ENCODE data around the gene OPA1.

OPA1 gene

DNA sequence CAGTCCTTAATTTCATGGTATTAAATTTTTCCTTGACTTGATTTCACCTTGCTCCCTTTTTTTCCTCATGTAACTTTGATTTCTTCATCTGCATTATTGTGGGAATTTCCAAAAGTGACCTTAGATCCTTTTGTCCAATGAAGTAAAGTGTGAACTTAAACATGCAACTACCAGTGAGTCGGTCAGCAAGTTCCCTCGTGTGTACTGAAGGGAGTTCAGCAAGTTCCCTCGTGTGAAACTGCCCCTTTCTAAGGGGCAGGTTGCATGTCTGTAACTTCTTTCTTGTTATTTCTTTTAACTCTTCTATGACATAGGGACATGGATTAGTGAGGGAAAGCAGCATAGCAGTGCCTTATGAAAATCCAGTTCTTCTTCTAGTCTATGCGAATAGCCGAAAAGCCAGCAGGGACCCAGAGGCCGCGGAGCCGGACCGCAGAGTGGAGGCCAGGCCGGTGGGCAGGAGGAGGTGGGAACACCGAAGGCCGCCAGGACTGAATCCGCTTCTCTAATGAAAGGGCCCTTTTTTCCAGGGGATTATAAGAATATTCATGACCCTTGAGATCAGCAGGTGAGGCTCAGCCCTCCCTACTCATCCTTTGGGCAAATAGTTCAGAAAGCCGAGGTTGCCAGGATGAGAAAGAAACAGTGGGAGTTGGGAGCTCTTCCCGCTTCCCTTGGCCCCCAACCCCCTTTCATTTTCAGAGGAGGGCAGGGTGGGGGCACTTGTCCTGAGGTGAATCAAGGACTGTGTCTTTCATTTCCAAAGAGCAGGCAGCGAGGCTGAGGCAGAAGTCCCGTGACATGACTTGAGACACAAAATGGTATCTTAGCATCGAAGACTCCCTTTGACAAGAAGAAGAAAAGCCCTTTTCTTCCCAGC, 117.5 kb downstream of the OPA1 start:
- peak in 1 of 14 donors; percentile 26 for DNase-seq

DNA sequence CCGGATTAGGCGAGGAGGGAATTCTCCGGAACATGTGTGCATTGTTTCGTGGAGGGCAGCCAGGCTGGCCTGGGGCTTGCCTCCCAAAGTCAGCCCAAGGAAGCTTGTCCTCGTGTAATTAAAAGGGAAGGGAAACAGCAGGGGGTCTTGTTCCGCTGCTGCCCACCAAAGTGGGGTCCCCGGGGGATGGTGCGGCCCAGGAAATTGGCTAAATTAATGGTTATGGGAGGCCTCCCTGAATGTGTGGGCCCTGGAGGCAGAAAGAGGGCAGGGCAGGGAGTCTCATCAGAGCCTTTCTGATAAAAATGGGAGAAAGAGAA, 118.1 kb downstream of the OPA1 start:
- no peak for DNase-seq

DNA sequence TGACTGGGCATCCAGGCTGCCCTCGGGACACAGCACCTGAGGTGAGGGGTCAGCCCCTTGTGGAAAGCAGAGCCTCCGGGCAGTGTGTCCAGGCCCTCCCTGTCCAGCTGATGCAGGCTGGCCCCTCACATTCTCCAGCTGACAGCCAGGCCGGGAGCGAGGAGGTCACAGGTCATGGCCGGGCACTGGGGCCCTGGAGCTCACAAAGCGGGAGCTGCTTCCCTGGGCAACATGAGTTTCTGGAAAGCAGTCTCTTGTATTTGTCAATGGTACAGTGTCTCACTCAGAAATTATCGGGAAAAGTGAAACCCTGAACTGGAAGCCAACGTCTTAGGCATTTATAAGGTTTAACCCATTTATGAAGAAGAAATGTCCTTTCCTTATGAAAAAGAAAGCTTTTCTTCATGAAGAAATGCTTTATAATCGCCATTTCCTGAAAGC, 118.5 kb downstream of the OPA1 start:
- no peak for DNase-seq

DNA sequence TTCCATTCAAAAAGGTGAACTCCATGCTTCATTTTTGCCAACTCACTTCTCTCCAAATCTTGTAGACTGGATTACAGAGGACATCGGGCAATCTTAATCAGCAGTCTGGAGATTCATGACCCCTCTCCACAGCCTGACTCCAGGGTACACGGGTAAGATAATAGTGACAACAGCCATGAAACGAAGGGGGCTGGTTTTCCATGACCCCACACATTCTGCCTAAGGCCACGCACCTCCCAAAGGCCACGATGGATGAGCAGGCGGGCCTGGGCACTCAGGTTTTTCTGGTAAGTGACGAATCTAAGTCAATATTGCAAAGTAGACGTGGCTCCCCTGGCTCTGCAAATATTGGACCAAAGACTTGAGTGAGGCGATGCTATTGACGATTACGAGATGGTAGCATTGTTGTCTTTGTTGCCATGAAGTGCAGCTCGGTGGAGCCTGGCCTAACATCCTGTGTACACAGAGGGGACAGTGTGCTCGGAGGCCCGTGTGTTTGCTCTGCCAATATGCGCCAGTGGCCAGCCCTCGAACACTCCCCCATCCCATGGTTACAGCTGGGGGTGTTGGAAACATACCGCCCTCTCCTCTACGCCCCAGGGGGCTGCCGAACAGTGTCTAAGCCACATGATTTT, 119.1 kb downstream of the OPA1 start:
- no peak for DNase-seq

DNA sequence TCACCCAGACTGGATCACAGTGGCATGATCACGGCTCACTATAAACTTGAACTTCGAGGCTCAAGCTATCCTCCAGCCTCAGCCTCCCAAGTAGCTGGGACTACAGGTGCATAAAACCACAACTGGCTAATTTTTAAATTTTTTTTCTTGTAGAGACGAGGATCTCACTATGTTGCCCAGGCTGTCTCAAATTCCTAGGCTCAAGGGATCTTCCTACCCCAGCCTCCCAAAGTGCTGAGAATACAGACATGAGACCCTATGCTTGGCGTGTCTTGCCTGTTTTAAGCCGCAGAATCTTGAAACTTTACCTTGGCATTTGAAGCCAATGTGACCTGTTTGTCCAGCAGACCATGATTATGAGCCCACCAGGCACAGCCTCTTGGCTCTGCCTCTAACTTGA, 119.9 kb downstream of the OPA1 start:
- DNase-seq: no peak

DNA sequence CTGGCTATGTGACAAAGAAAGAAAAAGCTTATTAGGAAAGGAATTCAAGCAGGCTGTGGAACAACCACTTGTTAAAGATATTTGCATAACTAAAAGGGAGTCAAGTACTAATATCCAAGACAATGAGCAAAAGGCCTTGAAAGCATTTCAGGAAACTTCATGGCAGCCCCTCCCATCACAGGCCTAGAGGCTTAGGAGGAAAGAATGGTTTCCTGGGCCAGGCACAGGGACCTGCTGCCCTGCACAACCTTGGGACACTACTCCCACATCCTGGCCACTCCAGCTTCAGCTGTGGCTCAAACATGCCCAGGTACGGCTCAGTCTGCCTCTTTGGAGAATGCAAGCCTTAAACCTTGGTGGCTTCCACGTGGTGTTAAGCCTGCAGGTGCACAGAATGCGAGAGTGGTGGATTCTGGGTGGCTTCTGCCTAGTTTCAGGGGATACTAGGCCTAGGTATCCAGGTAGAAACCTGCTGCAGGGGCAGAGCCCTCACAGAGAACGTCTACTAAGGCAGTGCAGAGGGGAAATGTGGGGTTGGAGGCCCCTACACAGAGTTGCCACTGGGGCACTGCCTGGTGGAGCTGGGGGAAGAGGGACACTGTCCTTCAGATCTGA, 121.6 kb downstream of the OPA1 start:
- no peak for DNase-seq

DNA sequence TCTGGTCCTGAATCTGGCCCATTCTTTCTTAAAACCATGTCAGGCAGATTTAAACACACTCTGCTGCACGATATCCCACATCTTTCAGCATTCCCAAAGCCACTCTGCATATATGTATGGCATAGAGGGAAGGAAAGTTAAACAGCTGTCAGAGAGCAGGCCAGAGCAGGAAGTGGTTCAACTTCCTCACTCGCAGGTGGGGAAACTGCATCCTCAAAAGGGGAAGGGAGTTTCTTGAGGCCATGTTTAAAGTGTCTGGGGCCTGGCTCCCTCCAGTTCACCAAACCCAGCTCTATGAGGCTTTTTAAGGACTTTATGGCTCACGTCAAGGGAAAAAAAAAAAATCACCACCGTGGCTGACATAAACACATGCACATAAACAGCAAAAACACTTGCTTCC, 123.1 kb downstream of the OPA1 start:
- no peak for DNase-seq

DNA sequence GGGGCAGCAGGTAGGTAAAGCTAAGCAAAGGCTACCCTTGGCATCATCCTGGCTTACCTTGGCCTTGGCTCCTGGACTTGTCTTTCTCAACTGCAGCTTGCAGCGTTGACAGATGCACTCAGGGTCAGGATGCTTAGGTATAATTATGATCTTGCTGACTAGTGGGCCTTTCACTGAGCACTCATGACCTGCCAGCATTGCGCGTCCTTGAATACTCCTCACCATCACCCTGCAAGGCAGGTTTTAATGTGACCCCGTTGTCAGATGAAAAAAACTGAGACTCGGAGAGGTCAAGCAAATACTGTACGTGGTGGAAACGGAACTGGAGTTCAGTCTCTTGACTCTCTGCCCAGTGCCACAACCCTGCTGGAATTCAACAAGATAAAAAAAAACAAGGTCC, 126.7 kb downstream of the OPA1 start:
- DNase-seq: no peak

DNA sequence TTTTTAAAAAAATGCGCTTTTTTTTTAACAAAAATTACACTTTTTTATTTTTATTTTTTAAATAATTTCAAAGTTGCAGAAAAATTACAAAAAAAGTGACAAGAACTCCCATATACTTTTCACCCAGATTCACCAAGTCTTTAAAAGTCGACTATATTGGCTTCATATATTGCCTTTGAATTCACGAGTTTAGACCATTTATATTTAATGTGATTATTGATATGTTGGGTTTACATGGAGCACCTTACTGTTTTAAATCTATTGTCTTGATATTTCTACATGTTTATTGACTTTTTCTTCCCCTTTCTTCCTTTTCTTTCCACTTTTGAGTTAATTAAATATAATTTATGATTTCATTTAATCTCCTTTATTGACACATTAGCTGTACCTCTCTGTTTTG, 127.2 kb downstream of the OPA1 start:
- DNase-seq: no peak

DNA sequence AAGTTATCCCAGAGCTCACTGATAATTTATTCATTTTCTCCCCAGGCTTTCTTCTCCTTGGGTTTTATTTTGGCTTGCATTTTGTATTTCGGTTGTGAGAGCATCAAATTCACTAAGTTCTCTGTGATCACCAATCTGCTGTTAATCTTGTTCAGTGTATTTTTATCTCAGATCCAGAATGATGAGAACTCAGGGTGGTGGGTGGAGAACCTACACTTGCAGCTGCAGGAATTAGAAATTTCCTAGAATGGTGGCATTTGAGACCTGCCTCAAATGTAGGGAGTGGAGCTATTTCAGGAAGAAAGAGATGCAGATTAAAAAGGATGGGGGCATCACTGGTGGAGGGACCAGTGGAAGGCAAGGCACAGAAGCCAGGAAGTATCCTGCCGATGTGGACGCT, 129.6 kb downstream of the OPA1 start:
- DNase-seq: no peak

DNA sequence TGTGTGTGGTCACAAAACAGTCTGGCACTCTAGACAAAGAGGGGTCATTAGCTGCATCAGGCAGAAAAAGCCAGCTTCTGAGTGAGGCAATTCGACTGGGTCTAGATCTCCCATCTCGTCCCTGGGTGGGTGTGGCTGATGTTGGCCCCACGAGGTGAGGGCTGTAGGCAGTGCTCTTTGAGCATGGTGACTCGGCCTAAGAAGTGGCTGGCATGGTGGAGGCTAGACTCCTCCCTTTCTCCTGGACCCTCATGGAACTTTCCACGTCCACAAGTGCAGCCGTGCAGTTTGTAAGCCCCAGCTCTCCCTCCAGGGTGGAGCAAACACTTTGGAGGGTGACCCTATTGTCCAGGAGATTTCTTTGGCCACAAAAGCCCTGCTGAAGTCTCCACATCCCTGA, 134.1 kb downstream of the OPA1 start:
- no peak for DNase-seq

DNA sequence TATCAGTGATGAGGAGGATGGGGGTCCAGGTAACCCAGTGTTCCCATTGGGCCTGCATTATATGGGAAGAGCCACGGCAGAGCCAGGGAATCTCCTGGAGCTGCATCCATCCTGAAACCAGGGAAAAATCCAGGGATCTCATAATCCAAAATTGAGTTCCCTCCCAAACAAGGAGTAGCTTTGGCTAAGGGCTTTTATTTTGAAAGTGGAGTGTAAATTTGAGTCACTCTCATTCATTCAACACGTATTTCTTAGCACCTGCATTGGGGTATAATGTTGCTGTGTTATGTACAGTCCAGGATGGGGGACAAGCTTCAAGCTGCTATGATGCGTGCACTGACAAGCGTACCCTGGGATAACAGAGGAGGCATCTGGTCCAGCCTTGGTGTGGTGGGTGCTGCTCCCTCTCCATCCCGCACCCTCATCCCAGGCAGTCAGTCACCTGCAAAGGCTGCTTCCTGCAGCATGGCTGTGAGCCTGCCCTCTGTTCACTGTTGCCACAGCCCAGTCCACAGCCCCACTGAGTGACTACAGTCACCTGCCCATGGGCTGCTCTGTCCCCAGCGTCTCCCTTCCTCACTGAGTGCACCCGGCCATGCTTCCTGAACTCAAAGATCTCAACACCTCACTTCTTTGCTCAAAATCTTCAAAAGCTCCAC, 135.6 kb downstream of the OPA1 start:
- no peak for DNase-seq

DNA sequence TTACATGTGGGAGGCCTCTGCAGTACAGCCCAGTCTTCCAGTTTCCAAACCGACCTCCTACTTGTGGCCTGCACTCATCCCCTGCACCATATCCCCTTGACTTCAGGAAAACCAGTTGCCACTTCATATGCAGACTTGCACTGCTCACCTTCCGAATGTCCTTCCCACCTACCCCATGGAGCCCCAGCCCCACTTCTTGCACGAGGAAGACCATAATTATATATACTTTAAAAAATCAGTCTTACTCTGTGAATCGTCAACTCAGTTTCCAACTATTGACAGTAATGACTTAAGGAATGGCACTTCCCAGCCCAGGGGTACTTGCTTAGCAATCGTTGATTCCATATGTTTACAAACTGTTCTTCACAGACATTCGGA, 136.1 kb downstream of the OPA1 start:
- no peak for DNase-seq

DNA sequence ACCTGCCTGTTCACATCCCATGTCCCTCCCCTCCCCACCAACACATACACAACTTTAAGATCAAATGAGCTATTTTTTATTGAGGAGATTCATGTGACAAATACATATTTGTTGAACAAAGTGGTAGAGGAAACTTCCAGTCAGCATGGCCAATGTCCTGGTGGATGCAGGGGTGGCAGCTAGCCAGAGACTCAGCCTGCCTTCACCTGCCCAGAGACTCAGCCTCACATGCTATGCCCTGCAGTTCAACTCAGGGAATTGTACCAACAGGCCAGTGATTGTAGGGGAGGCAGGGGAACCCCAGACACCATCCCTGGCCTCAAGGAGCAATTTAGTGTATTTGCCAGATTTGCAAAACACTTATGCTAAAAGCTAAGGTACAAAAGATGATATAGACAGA, 136.6 kb downstream of the OPA1 start:
- DNase-seq: no peak

DNA sequence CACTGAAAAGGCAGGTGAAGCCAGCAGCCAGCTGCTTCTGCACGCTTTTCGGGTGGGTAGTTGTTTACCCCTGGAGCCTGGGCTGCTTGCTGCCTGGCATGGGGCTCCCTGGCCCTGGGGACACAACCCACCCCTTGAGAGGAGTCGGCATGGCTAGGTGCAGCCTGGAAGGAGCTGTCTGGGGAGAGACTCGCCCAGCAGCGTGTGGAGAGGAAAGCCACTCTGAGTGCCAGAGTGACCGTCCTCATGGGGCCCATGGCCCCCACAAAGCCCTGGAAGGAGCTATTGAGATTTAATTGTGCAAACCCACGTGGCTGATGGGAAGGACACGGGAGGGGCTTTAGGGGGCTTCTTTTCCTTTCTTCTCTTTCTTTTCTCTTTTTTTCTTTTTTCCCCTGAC, 137.5 kb downstream of the OPA1 start:
- DNase-seq: no peak

DNA sequence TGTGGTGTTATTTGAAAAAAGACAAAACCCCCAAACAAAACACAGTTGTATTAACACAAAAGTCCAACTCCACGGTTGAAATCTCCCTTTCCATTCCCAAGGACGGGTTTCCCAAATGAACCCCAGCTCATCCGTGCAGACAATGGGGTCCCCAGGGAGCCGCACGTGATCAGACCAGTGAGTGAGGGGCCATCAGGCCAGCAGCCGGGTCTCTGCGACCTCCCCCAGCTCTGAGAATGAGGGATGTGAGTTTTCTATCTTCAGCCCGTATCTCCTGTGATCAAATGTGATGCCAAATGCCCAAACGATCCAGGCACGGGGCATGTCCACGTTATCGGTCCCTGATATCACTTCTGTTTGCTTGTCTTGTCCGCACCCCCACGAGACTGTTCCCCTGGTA, 138.0 kb downstream of the OPA1 start:
- DNase-seq: no peak

DNA sequence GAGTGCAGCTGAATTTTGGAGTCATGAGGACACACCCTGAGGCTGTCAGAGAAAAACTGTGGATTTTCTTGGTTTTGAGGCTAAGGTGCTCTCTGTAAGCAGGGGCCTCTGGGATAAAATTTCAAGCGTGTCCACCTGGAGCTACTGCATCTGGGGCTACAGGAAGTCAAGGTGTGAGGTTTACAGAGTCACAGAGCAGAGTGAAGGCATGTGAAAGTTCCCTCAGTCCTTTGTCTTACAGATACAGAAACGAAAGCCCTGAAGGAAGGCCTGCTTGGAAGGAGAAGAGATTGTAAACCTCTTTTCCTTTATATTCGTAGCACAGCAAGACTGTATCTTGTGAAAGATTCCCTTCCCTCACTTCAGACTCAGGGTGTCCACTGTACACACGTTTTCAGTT, 138.6 kb downstream of the OPA1 start:
- DNase-seq: no peak

DNA sequence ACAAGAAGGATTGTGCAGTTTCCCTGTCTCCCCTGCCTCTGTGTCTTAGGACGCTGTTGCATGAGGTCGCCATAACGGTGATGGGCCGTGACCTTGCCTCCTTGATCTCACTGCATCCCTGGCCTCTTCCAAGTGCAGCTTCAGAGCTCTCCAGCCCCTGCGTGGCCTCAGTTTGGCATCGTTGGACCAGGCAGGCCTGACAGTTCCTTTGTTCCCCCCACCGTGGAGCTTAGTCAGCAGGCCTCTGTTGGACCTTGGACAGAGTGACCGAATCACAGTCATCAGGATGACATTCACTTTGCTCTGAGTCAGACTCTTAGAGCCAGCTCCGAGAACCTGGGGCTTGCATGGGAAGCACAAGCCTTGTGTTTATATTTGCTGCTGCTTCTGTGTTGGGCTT, 139.4 kb downstream of the OPA1 start:
- DNase-seq: peak in 1 of 14 donors; percentile 58

DNA sequence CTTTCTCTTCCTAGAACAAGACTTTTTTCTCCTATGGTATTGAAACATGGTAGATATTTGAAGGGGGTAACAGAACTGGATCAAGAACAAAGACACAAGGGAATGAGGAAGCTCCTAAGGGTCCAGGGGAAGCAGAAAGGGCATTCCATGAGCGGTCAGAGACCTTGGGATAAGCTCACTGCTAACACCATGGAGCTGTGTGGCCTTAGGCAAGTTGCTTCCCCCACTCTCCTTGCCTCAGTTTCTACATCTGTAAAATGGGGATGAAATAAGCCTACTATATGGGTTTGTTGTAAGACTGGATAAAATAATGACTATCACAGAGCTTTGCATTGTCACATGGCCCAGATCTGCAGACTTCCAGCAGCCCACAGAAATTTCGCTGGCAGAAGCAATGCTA, 139.8 kb downstream of the OPA1 start:
- no peak for DNase-seq

DNA sequence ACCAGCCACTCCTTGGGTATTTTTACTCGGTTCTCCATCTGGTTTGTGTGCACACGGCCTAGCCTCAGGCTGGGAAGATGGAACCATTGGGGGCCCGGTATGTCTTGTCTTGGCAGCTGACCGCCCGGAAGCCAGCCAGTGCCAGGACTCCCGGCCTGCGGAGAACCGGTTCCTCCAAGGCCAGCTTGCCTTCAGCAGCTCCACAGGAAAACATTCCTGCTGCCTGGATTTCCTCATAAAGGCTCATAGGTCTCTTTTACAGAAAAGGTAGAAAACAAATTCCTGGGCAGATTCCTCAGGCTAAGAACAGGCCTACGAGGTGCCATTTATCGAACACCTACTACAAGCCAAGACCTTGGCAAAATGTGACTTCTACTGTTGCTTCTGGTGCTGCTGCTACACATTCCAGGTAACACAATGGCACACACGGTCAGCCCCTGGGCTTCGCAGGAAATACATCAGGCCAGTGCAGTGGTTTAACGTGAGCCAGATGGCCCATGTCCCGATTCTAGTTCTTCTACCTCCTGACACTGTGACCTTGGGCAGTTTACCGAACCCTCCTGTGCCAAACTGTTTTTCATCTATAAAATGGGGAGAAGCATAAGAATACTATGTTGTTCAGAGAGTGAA, 141.8 kb downstream of the OPA1 start:
- no peak for DNase-seq

DNA sequence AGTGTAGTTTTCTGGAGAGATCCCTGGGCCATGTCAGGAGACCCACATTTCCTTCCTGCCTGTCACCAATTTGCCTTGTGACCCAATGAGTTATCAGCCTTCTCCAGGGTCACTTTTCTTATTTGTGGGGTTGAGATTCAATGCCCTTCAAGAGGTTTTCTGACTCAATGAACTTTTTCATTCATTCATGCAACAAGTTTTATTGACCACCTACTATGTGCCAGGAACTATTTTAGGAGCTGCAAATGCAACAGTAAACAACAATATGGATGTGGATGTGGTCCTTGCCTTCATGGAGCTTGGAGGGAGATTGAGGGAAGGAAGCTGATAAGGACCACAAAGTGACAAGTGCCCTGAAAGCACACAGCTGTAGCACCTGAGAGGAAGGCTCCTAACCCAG, 142.8 kb downstream of the OPA1 start:
- no peak for DNase-seq

DNA sequence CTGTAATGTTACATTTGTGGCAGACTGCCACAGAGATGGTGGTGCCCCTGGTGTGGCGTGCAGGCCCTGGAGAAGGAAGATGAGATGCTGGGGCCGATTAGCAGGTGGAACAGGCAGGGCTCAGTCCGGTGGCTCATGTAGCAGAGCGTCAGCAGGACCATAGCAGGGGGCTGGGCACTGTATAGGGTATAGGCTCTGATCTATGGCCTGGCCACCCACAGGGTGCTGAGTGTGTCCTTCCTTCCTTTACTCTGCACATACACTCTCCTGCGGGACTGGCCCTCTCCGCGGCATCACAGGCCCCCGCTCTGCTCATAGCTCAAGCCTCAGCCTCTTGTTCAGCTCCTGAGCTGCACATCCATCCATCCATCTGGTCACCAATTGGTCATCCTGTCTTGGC, 143.6 kb downstream of the OPA1 start:
- DNase-seq: no peak

DNA sequence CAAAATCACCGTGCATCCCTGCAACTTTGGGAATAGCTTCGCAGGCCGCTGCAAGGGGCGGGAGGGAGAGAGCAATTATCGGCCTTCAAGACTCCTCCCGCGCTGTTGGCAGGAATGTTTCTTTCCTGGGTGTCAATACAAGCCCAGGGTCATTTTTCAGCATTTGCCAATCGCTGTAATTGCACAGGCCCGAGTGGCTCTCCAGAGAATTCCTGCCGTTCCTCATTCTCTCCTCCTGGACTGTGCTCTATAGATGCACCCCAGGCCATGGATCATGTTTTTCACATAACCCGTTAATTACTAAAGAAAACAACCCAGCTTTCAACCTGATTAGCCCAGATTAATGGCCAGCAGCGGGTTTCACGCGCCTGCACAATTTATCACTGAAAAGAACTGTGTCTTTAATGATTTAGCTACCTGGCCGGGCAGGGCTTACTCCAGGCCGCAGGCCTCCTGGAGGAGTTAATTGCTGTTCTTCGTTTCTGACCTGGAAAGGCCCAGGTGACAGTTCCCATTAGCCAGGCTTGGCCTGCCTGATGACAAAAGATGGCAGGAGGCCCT, 144.3 kb downstream of the OPA1 start:
- no peak for DNase-seq

Data from C1 segment of cervical spinal cord (tissue), 14 donors.